DOHH2 (cell line): ENCODE results near the gene MGAT5.

Experiments used
- EZH2phosphoT487 ChIP-seq: fragments of 200-600 bp; sonication (generic); IDR thresholded peaks from 2 replicates; pipeline ENCODE4 v1.6.1; 2017; ENCODE audit warnings: borderline replicate concordance, mild to moderate bottlenecking, antibody characterized with exemption, low read length, moderate library complexity, mixed read lengths
- TF ChIP-seq, protein P1 (sequence below): fragments of 200-600 bp; sonication (generic); IDR thresholded peaks from one replicate; pipeline ENCODE4 v1.5.1; 2014; ENCODE audit warnings: antibody characterized with exemption, mild to moderate bottlenecking, low read depth, low read length; ENCODE audit not compliant: poor library complexity, severe bottlenecking

- TF ChIP-seq, protein P1, sequence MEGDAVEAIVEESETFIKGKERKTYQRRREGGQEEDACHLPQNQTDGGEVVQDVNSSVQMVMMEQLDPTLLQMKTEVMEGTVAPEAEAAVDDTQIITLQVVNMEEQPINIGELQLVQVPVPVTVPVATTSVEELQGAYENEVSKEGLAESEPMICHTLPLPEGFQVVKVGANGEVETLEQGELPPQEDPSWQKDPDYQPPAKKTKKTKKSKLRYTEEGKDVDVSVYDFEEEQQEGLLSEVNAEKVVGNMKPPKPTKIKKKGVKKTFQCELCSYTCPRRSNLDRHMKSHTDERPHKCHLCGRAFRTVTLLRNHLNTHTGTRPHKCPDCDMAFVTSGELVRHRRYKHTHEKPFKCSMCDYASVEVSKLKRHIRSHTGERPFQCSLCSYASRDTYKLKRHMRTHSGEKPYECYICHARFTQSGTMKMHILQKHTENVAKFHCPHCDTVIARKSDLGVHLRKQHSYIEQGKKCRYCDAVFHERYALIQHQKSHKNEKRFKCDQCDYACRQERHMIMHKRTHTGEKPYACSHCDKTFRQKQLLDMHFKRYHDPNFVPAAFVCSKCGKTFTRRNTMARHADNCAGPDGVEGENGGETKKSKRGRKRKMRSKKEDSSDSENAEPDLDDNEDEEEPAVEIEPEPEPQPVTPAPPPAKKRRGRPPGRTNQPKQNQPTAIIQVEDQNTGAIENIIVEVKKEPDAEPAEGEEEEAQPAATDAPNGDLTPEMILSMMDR: no peak
- no peak for TF ChIP-seq EZH2phosphoT487
Observed at GRCh38 chr2:134412639-134412999, 158.7 kb downstream of the MGAT5 start.
